Activated CD8-positive, alpha-beta memory T cell treated with anti-CD3 and anti-CD28 coated beads, Interleukin-2, amount 50 U/mL, for 4 hours (primary cell): ENCODE measurements around the gene COG6.
A peak's percentile ranks its signal among the peaks of the same experiment; 100 is the strongest.

Experiments
- DNase-seq: peaks from one replicate; pipeline ENCODE4 v3.0.0-alpha.2; 2020

COG6 gene

GRCh38 chr13:39655569-39656324, at the start of gene COG6:
TSS of gene COG6 (plus strand) at chr13:39655662. CDS start at chr13:39655727, 65 bp downstream.
- peak; percentile 96 for DNase-seq

DNA sequence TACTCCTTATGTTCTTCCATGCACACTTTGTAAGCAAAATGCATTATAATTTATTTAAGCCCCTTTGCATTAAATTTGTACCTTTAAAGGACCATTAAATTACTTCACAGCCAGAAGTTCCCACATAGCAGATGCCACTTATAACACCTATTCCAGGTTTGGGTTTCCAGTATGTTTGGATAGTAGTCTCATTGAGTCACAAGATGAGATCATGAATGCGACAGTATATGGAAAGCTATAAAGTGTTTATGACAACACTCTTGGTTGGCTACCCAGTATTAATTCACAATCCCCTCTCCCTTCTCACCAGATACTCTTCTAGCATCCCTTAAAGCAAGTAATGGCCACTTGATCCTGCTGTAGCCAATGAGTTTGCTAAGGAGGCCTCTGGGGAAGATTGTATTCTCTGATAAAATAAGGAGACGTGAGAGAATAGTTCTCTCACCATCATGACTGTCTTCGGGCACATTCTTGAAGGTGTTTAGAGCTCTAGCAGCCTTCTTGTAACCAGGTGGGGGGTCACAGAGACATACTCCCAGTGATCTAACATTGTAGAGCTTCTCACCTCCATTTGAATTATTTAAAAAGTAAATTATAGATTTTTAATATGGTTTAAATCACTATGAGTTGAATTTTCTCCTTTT, 49.7 kb upstream of the COG6 start:
- no peak for DNase-seq

GRCh38 chr13:39607876-39608275, 47.6 kb upstream of the COG6 start:
- DNase-seq: no peak

DNA sequence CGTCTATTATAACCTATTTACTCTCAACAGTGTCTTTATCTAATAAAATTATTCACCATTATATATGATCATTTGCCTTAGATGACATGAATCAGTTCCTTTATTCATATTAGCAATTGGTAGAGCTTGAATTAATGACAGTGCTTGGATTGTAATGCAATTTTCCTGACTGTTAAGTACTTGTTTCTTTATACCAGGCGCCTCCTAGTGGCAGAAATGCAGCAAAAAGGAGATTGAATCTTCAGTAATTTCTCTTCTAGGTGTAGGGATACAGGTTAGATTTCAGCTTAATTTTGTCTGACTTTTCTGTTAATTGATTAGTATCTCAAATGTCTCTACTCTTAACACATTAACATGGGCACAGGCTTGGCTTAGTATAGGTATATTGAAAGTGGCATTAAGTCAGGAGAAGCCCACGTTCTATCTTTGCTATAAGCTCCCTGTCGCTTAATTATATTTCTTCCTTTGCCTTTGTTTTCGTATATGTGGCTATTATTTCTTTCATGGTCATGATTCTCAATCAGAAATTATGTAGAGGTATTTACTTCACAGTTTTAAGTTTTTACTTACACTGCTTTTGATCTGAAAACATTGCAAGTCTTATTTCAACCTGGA, 43.3 kb upstream of the COG6 start:
- DNase-seq: peak; percentile 55

DNA sequence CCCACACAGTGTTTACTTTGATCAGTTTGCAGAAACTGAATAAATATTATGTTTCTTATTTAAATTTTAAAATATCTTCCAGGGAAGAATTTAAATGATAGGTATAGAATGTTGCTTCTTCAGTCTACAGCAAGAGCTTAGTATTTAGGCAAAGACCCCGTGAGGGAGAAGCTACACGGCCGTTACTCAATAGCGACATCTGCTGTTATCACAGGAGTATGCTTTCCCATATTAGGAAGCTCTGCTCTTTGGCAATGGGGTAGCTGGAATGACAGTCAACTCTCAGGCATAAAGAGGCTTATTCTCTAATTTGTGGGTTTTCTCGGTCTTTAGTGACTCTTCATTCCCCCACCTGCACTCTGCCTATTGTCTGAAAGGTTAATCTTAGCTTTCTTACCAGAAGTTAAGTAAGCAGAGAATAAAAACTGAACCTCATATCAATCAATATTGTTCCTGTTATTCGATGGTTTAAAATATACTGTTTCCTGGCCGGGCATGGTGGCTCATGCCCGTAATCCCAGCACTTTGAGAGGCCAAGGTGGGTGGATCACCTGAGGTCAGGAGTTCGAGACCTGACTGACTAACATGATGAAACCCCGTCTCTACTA, 39.3 kb upstream of the COG6 start:
- peak; percentile 20 for DNase-seq

GRCh38 chr13:39618561-39618960, 36.9 kb upstream of the COG6 start:
- DNase-seq: no peak

GRCh38 chr13:39623466-39623865, 32.0 kb upstream of the COG6 start:
- DNase-seq: no peak

- no peak for DNase-seq
Measured at GRCh38 chr13:39631307-39631706, 24.2 kb upstream of the COG6 start.

GRCh38 chr13:39632994-39633393, 22.5 kb upstream of the COG6 start:
- DNase-seq: no peak

- no peak for DNase-seq
Measured at GRCh38 chr13:39635564-39635963, 19.9 kb upstream of the COG6 start.

- DNase-seq: no peak
Measured at GRCh38 chr13:39637890-39638289, 17.6 kb upstream of the COG6 start.

GRCh38 chr13:39641645-39642044, 13.8 kb upstream of the COG6 start:
- no peak for DNase-seq

- DNase-seq: no peak
Measured at GRCh38 chr13:39646122-39646521, 9.3 kb upstream of the COG6 start.

GRCh38 chr13:39655041-39655568, 357 bp upstream of the COG6 start:
- DNase-seq: no peak

DNA sequence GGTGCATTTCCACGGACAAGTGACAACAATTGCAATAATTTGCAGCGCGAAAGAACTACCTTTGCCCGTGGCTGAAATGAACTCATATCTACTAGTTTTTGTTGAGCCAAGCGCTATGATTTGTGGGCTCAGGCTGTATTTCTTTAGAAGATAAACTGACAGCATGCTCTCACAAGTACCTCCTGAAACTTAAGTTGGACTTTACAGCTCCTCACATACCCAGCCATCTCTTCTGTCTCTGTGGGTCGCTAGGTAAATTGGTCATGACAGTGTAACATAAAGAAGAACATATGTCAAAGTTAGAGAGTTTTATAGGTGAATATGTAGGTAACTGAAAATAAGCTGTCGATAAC, 839 bp downstream of the COG6 start:
- DNase-seq: no peak

GRCh38 chr13:39663508-39663907, 8.0 kb downstream of the COG6 start:
- no peak for DNase-seq

- DNase-seq: no peak
Measured at GRCh38 chr13:39663958-39664357, 8.5 kb downstream of the COG6 start.

DNA sequence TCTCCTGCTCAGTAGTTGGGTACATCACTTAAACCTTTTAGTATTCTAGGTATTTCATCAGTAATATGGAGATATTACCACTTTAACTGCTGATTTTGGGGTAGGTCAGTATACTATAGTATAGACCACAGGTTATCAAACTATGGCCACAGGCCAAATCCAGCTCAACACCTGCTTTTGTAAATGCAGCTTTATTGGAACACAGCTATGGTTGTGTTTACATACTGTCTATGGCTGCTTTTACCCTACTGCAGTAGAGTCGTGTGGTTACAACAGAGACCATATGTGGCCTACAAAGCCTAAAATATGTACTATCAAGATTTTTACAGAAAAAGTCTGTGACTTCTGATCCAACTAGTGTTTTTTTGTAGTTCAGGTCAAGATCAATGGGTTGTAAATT, 10.3 kb downstream of the COG6 start:
- DNase-seq: no peak

DNA sequence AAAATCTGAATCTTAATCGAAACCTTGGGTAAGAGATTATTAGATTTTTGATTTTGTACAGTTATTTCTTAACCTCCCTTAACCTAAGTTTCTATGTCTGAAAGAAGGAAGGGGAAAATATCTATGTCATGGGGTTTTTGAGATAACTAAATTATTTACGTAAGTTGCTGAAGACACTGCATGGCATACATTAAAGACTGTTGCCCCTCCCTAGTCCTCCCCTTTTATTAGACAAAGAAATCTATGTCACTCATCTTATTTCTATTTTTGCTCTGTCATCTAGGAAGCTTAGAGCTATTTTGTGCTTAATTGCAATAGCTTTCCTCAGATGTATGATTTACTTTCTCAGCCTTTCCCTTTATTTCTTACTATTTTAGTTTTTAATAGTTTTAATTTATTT, 15.0 kb downstream of the COG6 start:
- no peak for DNase-seq

- no peak for DNase-seq
Measured at GRCh38 chr13:39672378-39673132, 17.1 kb downstream of the COG6 start.

DNA sequence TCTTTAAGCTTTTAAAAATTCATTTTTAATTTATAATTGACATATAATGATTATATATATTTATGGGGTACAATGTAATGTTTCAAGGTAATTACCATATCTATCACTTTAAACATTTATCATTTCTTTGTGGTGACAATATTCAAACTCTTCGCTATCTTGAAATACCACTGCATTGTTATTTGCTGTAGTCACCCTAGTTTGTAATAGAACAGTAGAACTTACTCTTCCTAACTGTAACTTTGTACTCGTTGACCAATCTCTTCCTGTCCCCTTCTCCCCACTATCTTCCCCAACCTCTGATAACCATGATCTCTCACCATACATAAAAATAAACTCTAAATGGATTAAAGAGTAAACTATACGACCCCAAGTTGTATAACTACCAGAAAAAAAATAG, 20.4 kb downstream of the COG6 start:
- DNase-seq: no peak

DNA sequence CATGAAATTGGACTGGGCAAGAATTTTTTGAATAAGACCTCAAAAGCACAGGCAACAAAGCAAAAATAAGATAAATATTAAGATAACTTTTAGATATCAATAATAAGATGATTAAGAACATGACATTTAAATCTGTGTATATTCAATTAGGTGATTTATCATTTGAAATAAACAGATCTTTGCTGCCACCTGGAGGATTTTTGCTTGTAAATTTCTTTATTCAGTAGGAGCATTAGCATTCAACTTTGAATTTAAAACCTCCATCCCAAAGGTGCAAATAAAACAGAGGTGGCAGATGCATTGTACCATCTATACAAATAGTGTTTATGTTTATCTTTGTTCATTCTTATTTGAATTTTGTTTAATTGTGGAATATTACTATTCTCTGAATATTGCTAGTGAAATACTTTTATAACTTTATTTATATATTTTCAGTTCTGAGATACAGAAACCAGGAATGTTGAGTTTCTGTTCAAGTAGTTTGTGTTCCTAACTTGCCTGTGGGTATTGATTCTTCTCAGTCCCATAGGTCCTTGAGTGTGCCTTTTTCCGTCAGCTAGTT, 20.9 kb downstream of the COG6 start:
- DNase-seq: peak; percentile 16

DNA sequence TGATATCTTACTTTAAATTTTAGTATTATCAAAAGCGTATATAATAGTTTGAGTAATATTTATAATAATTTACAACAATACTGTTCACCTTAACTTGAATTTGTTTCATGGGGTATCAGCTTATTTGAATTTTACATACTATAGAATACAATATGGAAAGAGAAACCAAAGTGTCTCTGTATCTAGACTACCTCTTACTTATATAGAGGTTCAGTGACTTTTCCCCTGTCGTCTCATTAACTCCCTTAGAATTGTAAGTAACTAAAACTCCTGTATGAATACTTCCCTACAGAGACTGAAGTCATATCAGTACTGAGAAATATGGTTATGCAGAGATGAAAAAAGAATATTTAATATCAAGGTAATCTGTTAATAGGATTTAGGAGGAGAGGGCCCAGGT, 26.8 kb downstream of the COG6 start:
- no peak for DNase-seq
